ENCODE measurements around the gene PER1.

- TF ChIP-seq CTCF (IDR thresholded peaks at IDR 0.05) (no peak), POLR2A (IDR thresholded peaks at IDR 0.05) (no peak)
Observed at GRCh38 chr17:8153031-8153451, 837 bp upstream of the PER1 start.
